Epithelial cell of proximal tubule (primary cell): ENCODE results near the gene MARVELD2. TPM values are rescaled to one million over a fixed set of nuclear protein-coding genes. Genes with fewer than 3 reads are reported as not detected.

Source experiments
- DNase-seq: peaks from one replicate; pipeline ENCODE4 v3.0.0-alpha.2; 2011; ENCODE audit warnings: low read depth
- H3K4me3 ChIP-seq: 2 replicates; pipeline ENCODE4 v1.5.1; 2011; ENCODE audit warnings: low read depth, mild to moderate bottlenecking, low read length
- CTCF ChIP-seq: conservative IDR thresholded peaks from 2 replicates; pipeline ENCODE4 v1.5.1; 2012; ENCODE audit warnings: low read depth, mild to moderate bottlenecking, low read length
- total RNA-seq: library from RNA; depleted of rRNA; stranded (reverse); fragments of >200 nt; gene quantifications from 2 replicates; pipeline ENCODE4 v1.2.3, GENCODE V29; 2015

The MARVELD2 gene
- total RNA-seq, 1 donor from 2014 or later = 13.1 TPM

- H3K4me3 ChIP-seq = peak within 1 kb of the TSS; percentile 88
- TF ChIP-seq CTCF = no peak
- no peak for DNase-seq
Measured at GRCh38 chr5:69492391-69492922, 77.5 kb downstream of the MARVELD2 start, which contains the start of gene OCLN. OCLN (plus strand) TSS chr5:69492790; CDS start chr5:69504245, 11,455 bp downstream.

GRCh38 chr5:69492923-69493395 is 78.0 kb downstream of the MARVELD2 start:
- DNase-seq = no peak
- TF ChIP-seq CTCF = no peak
- H3K4me3 ChIP-seq = peak overlapping the region; percentile 88

GRCh38 chr5:69493396-69494133 is 78.6 kb downstream of the MARVELD2 start:
- H3K4me3 ChIP-seq = peak overlapping the region; percentile 88
- TF ChIP-seq CTCF = no peak
- DNase-seq = no peak

Other genes with a start within 250 kb of the MARVELD2 start
- 243 and 380 TPM in 2 replicates for gene CCNB1, start 248.0 kb upstream of the MARVELD2 start, total RNA-seq
- 41.7 and 44.3 TPM in 2 replicates for gene CENPH, start 225.5 kb upstream of the MARVELD2 start, total RNA-seq
- 48.2 and 49.6 TPM in 2 replicates for gene CDK7, start 180.2 kb upstream of the MARVELD2 start, total RNA-seq
- 4.8 and 5.8 TPM in 2 replicates for gene CCDC125, start 82.3 kb upstream of the MARVELD2 start, total RNA-seq
- gene AK6, start 45.6 kb upstream of the MARVELD2 start, total RNA-seq = 14.8 and 33.0 TPM in 2 replicates
- gene TAF9, start 45.6 kb upstream of the MARVELD2 start, total RNA-seq = 34.5 and 79.5 TPM in 2 replicates
- gene RAD17, start 45.3 kb upstream of the MARVELD2 start, total RNA-seq = 12.4 and 19.5 TPM in 2 replicates
- gene OCLN, start 77.7 kb downstream of the MARVELD2 start, total RNA-seq = 21.6 and 29.8 TPM in 2 replicates
- gene GTF2H2C, start 145.1 kb downstream of the MARVELD2 start, total RNA-seq = 23.2 and 40.7 TPM in 2 replicates